Activated naive CD4-positive, alpha-beta T cell treated with anti-CD3 and anti-CD28 coated beads, Interleukin-2, amount 10 ng/mL, durations not matched to agents 7 days and 5 days (primary cell): ENCODE measurements around the gene AGAP1.

Experiments used
- CTCF ChIA-PET: fragments of 350-600 bp; sonication (Branson Sonifier 250); formaldehyde crosslinking; loops from one replicate; lab custom pipeline; 2021; ENCODE audit warnings: antibody characterized with exemption; lab: Charles Lee
- DNase-seq: peaks from one replicate; pipeline ENCODE4 v3.0.0-alpha.2; 2020
- H3K27ac Mint-ChIP-seq: one replicate; pipeline ENCODE4 v1.8.0; 2021; ENCODE audit warnings: mild to moderate bottlenecking, moderate library complexity, mixed read lengths
- H3K27me3 Mint-ChIP-seq: one replicate; pipeline ENCODE4 v1.8.0; 2021; ENCODE audit warnings: mild to moderate bottlenecking, mixed read lengths
- H3K36me3 Mint-ChIP-seq: one replicate; pipeline ENCODE4 v1.8.0; 2021; ENCODE audit warnings: mixed read lengths
- H3K4me1 Mint-ChIP-seq: one replicate; pipeline ENCODE4 v1.8.0; 2021; ENCODE audit warnings: mixed read lengths
- H3K4me3 Mint-ChIP-seq: one replicate; pipeline ENCODE4 v1.8.0; 2021; ENCODE audit warnings: mild to moderate bottlenecking, moderate library complexity, mixed read lengths
- H3K9me3 Mint-ChIP-seq: one replicate; pipeline ENCODE4 v1.8.0; 2021; ENCODE audit warnings: mixed read lengths

The AGAP1 gene

GRCh38 chr2:235659767-235660322 lies 166.0 kb downstream of the AGAP1 start:
- no peaks in the 10 kb centered on the region for H3K4me1 Mint-ChIP-seq
- H3K27me3 Mint-ChIP-seq = peaks cover 37% of the 10 kb centered on the region
- H3K27ac Mint-ChIP-seq = no peak overlapping the region
- H3K4me3 Mint-ChIP-seq = no peak overlapping the region
- DNase-seq = no peak
- no peaks in the 10 kb centered on the region for H3K9me3 Mint-ChIP-seq
- no peaks in the 10 kb centered on the region for H3K36me3 Mint-ChIP-seq
- CTCF ChIA-PET = no interaction called here

DNA sequence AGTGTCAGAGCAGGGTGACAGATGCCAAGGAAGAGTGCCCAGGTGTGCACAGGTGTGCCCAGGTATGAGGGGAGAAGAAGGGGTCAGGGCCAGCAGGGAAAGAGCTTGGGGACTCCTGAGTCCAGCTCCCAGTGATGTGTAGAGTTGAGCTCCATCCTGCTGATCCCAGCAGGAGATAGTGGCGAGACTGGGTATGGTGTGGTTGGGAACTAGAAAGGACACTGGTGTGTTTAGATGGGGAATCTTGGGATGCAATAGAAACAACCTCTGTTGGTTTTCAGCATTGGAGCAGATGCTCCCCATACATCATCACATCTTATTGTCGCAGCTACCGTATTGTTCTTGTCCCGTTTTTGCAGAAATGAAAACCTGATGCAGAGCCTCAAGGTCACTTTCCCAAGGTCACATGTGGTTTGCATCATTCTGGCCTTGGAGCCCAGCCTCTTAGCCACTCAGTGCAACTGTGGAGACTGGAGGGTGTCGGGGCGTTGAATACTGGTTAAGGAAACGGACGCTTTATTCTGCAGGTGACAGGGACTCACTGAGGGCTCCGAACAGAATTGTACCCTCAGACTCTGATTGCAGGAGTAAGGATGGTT lies 166.7 kb downstream of the AGAP1 start:
- H3K27me3 Mint-ChIP-seq = peaks cover 44% of the 10 kb centered on the region

DNA sequence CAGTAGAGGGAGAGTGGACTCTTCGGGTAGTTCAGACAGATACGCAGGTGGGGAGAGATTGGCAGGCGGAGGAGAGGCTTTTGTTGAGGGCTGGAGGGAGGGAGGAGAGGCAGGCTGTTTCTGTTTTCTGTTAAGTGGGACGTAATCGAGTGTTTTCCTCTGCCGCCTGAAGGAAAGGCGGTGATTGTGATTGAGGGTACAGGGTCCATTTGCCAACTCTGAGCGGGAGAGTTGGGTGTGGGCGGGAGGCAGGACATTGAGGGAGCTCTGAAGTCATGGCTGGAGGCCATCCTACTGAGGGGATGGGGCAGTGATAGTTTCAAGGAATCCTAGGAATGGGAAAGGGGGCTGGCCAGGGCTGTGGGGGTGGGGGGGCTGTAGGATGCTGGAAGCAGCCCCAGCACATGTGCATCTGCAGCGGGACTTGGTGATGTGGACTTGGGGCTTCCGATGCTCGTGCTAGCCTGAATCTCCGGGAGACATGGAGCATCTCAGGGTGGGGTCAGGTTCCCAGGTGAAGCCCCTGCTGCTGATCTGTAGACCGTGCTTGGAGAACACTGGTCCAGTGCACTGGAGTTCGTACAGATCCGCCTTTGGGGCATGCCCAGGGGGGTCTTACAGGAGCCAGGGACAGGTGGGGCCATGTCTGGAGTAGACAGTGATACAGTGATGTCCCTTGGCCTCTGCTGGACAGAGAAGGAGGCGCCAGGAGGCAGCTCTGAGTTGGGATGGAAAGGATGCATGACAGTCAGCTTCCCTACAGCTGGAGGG lies 167.5 kb downstream of the AGAP1 start:
- Mint-ChIP-seq H3K27ac (no peak overlapping the region), H3K4me3 (no peak overlapping the region), H3K9me3 (no peaks in the 10 kb centered on the region), H3K4me1 (no peaks in the 10 kb centered on the region), H3K36me3 (no peaks in the 10 kb centered on the region), H3K27me3 (peaks cover 52% of the 10 kb centered on the region)
- DNase-seq = no peak
- CTCF ChIA-PET = no interaction called here

More for the DNA sequence above, 166.7 kb downstream of the AGAP1 start:
- CTCF ChIA-PET = no interaction called here
- Mint-ChIP-seq H3K4me3 (no peak overlapping the region), H3K4me1 (no peaks in the 10 kb centered on the region), H3K27ac (no peak overlapping the region), H3K36me3 (no peaks in the 10 kb centered on the region), H3K9me3 (no peaks in the 10 kb centered on the region)
- DNase-seq = no peak

DNA sequence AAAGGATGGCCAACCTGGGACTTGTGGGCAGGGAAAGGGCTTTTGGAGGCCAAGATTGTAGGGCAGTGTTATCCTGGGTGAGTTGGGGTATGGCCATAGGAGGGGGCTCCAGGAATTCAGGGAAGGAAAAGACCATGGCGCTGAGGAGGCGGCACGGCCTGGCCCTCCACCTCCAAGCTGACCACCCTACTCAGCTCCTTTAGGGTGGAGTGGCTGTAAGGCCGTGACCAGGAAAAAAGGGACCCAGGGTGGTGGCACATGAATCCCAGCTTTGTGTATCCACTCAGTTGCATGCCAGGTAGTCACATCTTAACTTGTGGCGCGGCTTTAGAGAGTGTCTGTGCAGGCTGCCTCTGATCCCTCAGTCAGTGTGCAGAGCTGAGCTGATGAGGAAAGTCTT lies 168.1 kb downstream of the AGAP1 start:
- H3K9me3 Mint-ChIP-seq = no peaks in the 10 kb centered on the region
- no peak overlapping the region for H3K27ac Mint-ChIP-seq
- DNase-seq = no peak
- H3K27me3 Mint-ChIP-seq = peaks cover 58% of the 10 kb centered on the region
- CTCF ChIA-PET = no interaction called here
- H3K4me1 Mint-ChIP-seq = no peaks in the 10 kb centered on the region
- no peak overlapping the region for H3K4me3 Mint-ChIP-seq
- no peaks in the 10 kb centered on the region for H3K36me3 Mint-ChIP-seq

- no peak for DNase-seq
- peaks cover 64% of the 10 kb centered on the region for H3K27me3 Mint-ChIP-seq
- no peak overlapping the region for H3K4me3 Mint-ChIP-seq
- H3K4me1 Mint-ChIP-seq = peaks cover 1% of the 10 kb centered on the region
- no peak overlapping the region for H3K27ac Mint-ChIP-seq
- H3K9me3 Mint-ChIP-seq = no peaks in the 10 kb centered on the region
- no peaks in the 10 kb centered on the region for H3K36me3 Mint-ChIP-seq
- CTCF ChIA-PET = no interaction called here
Observed at GRCh38 chr2:235663875-235664274, 170.0 kb downstream of the AGAP1 start.

GRCh38 chr2:235665661-235666212 lies 171.9 kb downstream of the AGAP1 start:
- CTCF ChIA-PET = no interaction called here
- Mint-ChIP-seq H3K9me3 (no peaks in the 10 kb centered on the region), H3K4me3 (no peak overlapping the region), H3K36me3 (no peaks in the 10 kb centered on the region), H3K4me1 (peaks cover 2% of the 10 kb centered on the region), H3K27ac (no peak overlapping the region), H3K27me3 (peaks cover 56% of the 10 kb centered on the region)
- no peak for DNase-seq

GRCh38 chr2:235666213-235666781 lies 172.5 kb downstream of the AGAP1 start:
- Mint-ChIP-seq H3K4me3 (no peak overlapping the region), H3K4me1 (peaks cover 2% of the 10 kb centered on the region), H3K27me3 (peaks cover 56% of the 10 kb centered on the region), H3K9me3 (no peaks in the 10 kb centered on the region), H3K27ac (no peak overlapping the region), H3K36me3 (no peaks in the 10 kb centered on the region)
- CTCF ChIA-PET = no interaction called here
- DNase-seq = no peak

DNA sequence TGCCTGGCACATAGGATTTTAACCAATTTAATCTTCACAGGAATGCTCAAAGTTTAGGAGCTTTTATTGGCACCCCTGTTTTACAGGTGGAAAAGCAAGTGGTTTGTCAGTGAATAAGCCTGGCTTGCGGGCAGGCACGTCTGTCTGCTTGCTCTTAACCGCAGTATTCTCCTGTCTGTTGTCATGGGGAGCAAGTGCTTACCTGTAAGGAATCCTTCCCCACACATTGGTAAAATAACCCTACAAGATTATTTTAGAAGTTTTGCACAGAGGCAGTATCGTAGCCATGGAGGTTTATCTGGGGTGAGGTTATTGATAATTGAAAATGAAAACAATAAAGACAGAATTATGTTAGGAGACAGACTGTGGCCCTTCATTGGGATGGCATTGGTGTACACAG lies 174.9 kb downstream of the AGAP1 start:
- no peaks in the 10 kb centered on the region for H3K9me3 Mint-ChIP-seq
- H3K27me3 Mint-ChIP-seq = peaks cover 68% of the 10 kb centered on the region
- no peaks in the 10 kb centered on the region for H3K36me3 Mint-ChIP-seq
- no peak for DNase-seq
- H3K27ac Mint-ChIP-seq = no peak overlapping the region
- peaks cover 2% of the 10 kb centered on the region for H3K4me1 Mint-ChIP-seq
- H3K4me3 Mint-ChIP-seq = peak overlapping the region; percentile 3
- CTCF ChIA-PET = no interaction called here

DNA sequence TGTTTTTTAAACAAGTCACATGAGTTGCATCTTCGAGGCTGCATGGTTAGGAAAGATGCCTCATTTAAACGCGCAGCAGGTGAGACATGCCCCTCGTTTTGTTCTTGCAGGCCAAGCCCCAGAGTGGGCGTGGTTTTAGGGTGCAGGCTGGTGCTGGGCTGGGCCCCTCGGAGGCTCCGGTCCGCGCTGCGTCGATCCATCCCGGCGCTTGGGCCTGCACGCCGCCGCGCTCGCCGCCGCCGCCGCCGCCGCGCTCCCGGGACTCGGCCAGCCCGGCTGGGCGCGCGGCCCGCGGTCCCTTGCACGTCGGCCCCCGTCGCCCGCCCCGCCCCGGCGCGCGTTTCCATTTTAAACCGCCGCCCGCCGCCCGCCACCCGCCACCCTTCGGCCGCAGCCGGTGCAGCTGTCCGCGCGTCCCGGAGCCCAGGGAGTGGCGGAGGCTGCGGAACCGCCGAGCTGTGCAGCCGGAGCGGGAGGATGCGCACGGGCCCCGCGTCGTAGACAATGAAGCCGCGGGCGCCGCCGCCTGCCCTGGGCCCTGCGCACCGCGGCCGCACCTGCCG lies 175.5 kb downstream of the AGAP1 start:
- Mint-ChIP-seq H3K4me3 (peak overlapping the region; percentile 3), H3K4me1 (peaks cover 2% of the 10 kb centered on the region), H3K27ac (no peak overlapping the region), H3K27me3 (peaks cover 68% of the 10 kb centered on the region), H3K36me3 (no peaks in the 10 kb centered on the region), H3K9me3 (no peaks in the 10 kb centered on the region)
- CTCF ChIA-PET = no interaction called here
- DNase-seq = no peak

DNA sequence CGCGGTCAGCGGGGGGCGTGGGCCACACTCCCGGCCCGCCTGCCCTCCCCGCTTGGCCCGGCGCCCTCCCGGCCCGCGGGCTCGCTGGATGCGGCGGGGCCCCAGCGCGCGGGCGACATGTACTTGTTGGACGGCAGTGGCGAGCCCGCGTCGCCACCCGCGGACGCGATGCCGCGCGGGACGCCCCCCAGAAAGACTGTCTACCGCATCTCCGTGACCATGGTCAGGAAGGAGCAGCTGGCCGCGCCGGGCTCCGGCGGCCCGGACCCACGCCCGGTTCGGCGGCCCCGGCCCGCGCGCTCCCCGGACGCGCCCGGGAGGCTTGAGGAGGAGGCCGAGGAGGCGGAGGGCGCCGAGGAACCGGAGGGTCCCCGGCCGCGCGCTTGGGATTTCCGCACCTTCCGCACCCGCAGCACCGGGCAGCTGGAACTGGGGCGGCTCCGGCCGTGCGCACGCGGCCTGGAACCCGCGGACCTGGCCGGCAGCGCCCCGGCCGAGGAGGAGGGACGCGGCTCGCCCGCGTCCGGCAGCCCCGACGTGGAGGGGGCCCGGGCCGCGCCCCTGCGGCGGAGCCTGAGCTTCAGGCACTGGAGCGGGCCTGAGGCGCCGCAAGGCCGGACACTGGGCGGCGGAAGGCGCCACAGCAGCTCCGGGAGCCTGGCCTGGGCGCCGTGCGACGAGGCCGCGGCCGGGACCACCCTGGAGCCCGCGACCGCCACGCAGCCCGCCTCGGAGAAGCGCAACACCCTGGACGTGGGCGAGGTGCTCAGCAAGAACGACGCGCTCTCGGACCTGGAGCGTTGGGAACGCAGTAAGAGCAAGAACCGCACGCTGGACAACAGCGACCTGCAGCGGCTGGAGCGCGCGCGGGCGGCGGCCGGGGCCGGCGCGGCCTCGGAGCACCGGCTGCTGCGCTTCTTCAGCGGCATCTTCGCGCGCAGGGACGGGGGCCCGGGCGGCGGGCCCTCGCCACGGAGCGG lies 176.4 kb downstream of the AGAP1 start:
- no peaks in the 10 kb centered on the region for H3K36me3 Mint-ChIP-seq
- H3K4me1 Mint-ChIP-seq = peaks cover 2% of the 10 kb centered on the region
- no peak overlapping the region for H3K4me3 Mint-ChIP-seq
- H3K9me3 Mint-ChIP-seq = no peaks in the 10 kb centered on the region
- CTCF ChIA-PET = no interaction called here
- no peak for DNase-seq
- no peak overlapping the region for H3K27ac Mint-ChIP-seq
- peaks cover 61% of the 10 kb centered on the region for H3K27me3 Mint-ChIP-seq

GRCh38 chr2:235670974-235671787 lies 177.3 kb downstream of the AGAP1 start:
- H3K4me3 Mint-ChIP-seq = no peak overlapping the region
- no peaks in the 10 kb centered on the region for H3K9me3 Mint-ChIP-seq
- H3K27me3 Mint-ChIP-seq = peaks cover 52% of the 10 kb centered on the region
- DNase-seq = no peak
- CTCF ChIA-PET = interaction anchor here (1.0 kb wide), 1 partner anchor 9 kb away, joined by 3 read pairs; no protein-coding TSS in a partner anchor
- peak overlapping the region; percentile 29 for H3K27ac Mint-ChIP-seq
- H3K36me3 Mint-ChIP-seq = no peaks in the 10 kb centered on the region
- H3K4me1 Mint-ChIP-seq = peaks cover 2% of the 10 kb centered on the region

GRCh38 chr2:235672720-235673119 lies 178.9 kb downstream of the AGAP1 start:
- H3K27ac Mint-ChIP-seq = no peak overlapping the region
- peaks cover 2% of the 10 kb centered on the region for H3K4me1 Mint-ChIP-seq
- H3K4me3 Mint-ChIP-seq = no peak overlapping the region
- no peaks in the 10 kb centered on the region for H3K9me3 Mint-ChIP-seq
- CTCF ChIA-PET = no interaction called here
- H3K36me3 Mint-ChIP-seq = no peaks in the 10 kb centered on the region
- peaks cover 36% of the 10 kb centered on the region for H3K27me3 Mint-ChIP-seq
- DNase-seq = no peak

DNA sequence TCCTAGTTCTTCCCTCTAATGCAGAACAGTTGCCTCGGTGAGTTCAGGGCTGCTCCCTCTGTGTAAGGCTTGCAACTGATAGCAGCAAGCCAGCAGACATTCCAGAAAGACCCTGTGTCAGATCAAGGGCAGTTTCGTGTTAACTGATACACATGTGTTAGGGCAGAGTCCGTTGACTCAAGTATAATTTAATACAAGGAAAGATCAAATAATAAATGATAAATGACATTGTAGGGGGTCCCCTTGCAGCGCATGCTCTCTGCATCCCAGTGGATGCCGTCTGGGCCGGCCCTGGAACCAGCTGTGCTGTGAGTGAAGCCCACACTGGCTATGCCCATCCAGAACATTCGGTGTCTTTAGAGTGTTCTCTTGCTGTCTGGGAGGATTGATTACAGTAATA lies 180.3 kb downstream of the AGAP1 start:
- Mint-ChIP-seq H3K4me3 (no peak overlapping the region), H3K36me3 (no peaks in the 10 kb centered on the region), H3K27ac (no peak overlapping the region), H3K27me3 (peaks cover 22% of the 10 kb centered on the region), H3K9me3 (no peaks in the 10 kb centered on the region), H3K4me1 (no peaks in the 10 kb centered on the region)
- CTCF ChIA-PET = no interaction called here
- DNase-seq = no peak
